ENCODE measurements around the gene RAB13. TPM values are rescaled to one million over a fixed set of nuclear protein-coding genes. Genes with fewer than 3 reads are reported as not detected.

The RAB13 gene
- total RNA-seq, 1 experiment from 2014 or later: 42.3 TPM

- Histone ChIP-seq H3K9ac (ENCODE audit: low read length) (peak overlapping the region; percentile 88), H3K36me3 (ENCODE audit: low read depth, low read length) (peaks cover 13% of the 10 kb centered on the region; the same call in 1 of the 2 replicates), H3K9me3 (ENCODE audit: low read length) (no peaks in the 10 kb centered on the region), H3K9me2 (replicated peaks; ENCODE audit: low read length) (no peaks in the 10 kb centered on the region), H3K79me2 (ENCODE audit: low read length) (peaks cover 61% of the 10 kb centered on the region), H3K4me2 (ENCODE audit: low read length) (peak overlapping the region; percentile 83), H2AFZ (ENCODE audit: low read length) (peak overlapping the region; percentile 96), H3F3A (ENCODE audit: low read length, unreplicated experiment) (peaks cover 7% of the 10 kb centered on the region), H3K4me1 (ENCODE audit: insufficient read depth, low read length) (peaks cover 35% of the 10 kb centered on the region), H3K27ac (ENCODE audit: low read length) (no peak overlapping the region), H3K27me3 (ENCODE audit: low read length) (no peaks in the 10 kb centered on the region), H3K4me3 (ENCODE audit: low read length) (peak overlapping the region; percentile 97), H4K20me1 (ENCODE audit: low read length) (peaks cover 10% of the 10 kb centered on the region)
- no peak for DNase-seq
- no peak for ATAC-seq
- TF ChIP-seq EZH2 (IDR thresholded peaks at IDR 0.05; ENCODE audit: low read length, unreplicated experiment) (no peak), CTCF (conservative IDR thresholded peaks at IDR 0.05; ENCODE audit: low read depth, low read length) (no peak), EZH2phosphoT487 (IDR thresholded peaks at IDR 0.05; ENCODE audit: borderline replicate concordance, low read length) (no peak)
- intact Hi-C loops (cut with micrococcal nuclease): no loop called here
- POLR2A ChIA-PET (ENCODE audit: unreplicated experiment): no interaction called here
- no TSS peak for BruUV-seq (replicated peaks)
- CTCF ChIA-PET: interaction anchor here (1.0 kb wide), 1 partner anchor 11 kb away, joined by 3 read pairs; the partner anchor contains the start of gene DENND4B
Measured at GRCh38 chr1:153956997-153957715, 29.0 kb downstream of the RAB13 start.

GRCh38 chr1:153954826-153955225 lies 31.3 kb downstream of the RAB13 start:
- ATAC-seq (no peak), DNase-seq (no peak)
- no peak overlapping the region for H3K9ac ChIP-seq (ENCODE audit: low read length)
- H2AFZ ChIP-seq (ENCODE audit: low read length): no peak overlapping the region
- intact Hi-C loops (cut with micrococcal nuclease): no loop called here
- H3K4me2 ChIP-seq (ENCODE audit: low read length): no peak overlapping the region
- TF ChIP-seq CTCF (conservative IDR thresholded peaks at IDR 0.05; ENCODE audit: low read depth, low read length) (no peak), EZH2 (IDR thresholded peaks at IDR 0.05; ENCODE audit: low read length, unreplicated experiment) (no peak), EZH2phosphoT487 (IDR thresholded peaks at IDR 0.05; ENCODE audit: borderline replicate concordance, low read length) (no peak)
- no peak overlapping the region for H3K27ac ChIP-seq (ENCODE audit: low read length)
- ChIA-PET POLR2A (ENCODE audit: unreplicated experiment) (no interaction called here), CTCF (no interaction called here)
- H3K4me1 ChIP-seq (ENCODE audit: insufficient read depth, low read length): peaks cover 30% of the 10 kb centered on the region
- H3K4me3 ChIP-seq (ENCODE audit: low read length): no peak overlapping the region
- no peaks in the 10 kb centered on the region for H3K9me2 ChIP-seq (replicated peaks; ENCODE audit: low read length)
- H3K9me3 ChIP-seq (ENCODE audit: low read length): no peaks in the 10 kb centered on the region
- peaks cover 10% of the 10 kb centered on the region for H4K20me1 ChIP-seq (ENCODE audit: low read length)
- H3F3A ChIP-seq (ENCODE audit: low read length, unreplicated experiment): peaks cover 7% of the 10 kb centered on the region
- peaks cover 50% of the 10 kb centered on the region for H3K79me2 ChIP-seq (ENCODE audit: low read length)
- H3K27me3 ChIP-seq (ENCODE audit: low read length): no peaks in the 10 kb centered on the region
- H3K36me3 ChIP-seq (ENCODE audit: low read depth, low read length): peaks cover 25% of the 10 kb centered on the region; the same call in 1 of the 2 replicates
- BruUV-seq (replicated peaks): no TSS peak

GRCh38 chr1:153953859-153954365 lies 32.2 kb downstream of the RAB13 start:
- Histone ChIP-seq H4K20me1 (ENCODE audit: low read length) (peaks cover 10% of the 10 kb centered on the region), H3K4me1 (ENCODE audit: insufficient read depth, low read length) (peaks cover 25% of the 10 kb centered on the region), H3K4me3 (ENCODE audit: low read length) (no peak overlapping the region), H3K9me2 (replicated peaks; ENCODE audit: low read length) (no peaks in the 10 kb centered on the region), H2AFZ (ENCODE audit: low read length) (no peak overlapping the region), H3F3A (ENCODE audit: low read length, unreplicated experiment) (peaks cover 2% of the 10 kb centered on the region), H3K9me3 (ENCODE audit: low read length) (no peaks in the 10 kb centered on the region), H3K27ac (ENCODE audit: low read length) (no peak overlapping the region), H3K9ac (ENCODE audit: low read length) (no peak overlapping the region), H3K4me2 (ENCODE audit: low read length) (no peak overlapping the region), H3K36me3 (ENCODE audit: low read depth, low read length) (peaks cover 26% of the 10 kb centered on the region; the same call in 1 of the 2 replicates), H3K79me2 (ENCODE audit: low read length) (peaks cover 50% of the 10 kb centered on the region), H3K27me3 (ENCODE audit: low read length) (no peaks in the 10 kb centered on the region)
- ATAC-seq (no peak), DNase-seq (no peak)
- intact Hi-C loops (cut with micrococcal nuclease): no loop called here
- BruUV-seq (replicated peaks): no TSS peak
- ChIA-PET CTCF (no interaction called here), POLR2A (ENCODE audit: unreplicated experiment) (no interaction called here)
- TF ChIP-seq CTCF (conservative IDR thresholded peaks at IDR 0.05; ENCODE audit: low read depth, low read length): no peak
- TF ChIP-seq EZH2phosphoT487 (IDR thresholded peaks at IDR 0.05; ENCODE audit: borderline replicate concordance, low read length): no peak
- TF ChIP-seq EZH2 (IDR thresholded peaks at IDR 0.05; ENCODE audit: low read length, unreplicated experiment): no peak

Data from PC-3 (cell line).